ENCODE results near the gene GRXCR2. TPM values are rescaled to one million over a fixed set of nuclear protein-coding genes. Genes with fewer than 3 reads are reported as not detected.
"Not testable (repeated sequence)": the region's sequence is repeated elsewhere in the genome, so short reads cannot be mapped to it uniquely, and the experiment has no call there.

GRXCR2 gene
- not detected for total RNA-seq

- DNase-seq, result no peak
These were observed at the start of gene GRXCR2 for GRCh38 chr5:145872914-145873313. Gene GRXCR2 (minus strand): TSS chr5:145873014. CDS start chr5:145872968, 46 bp downstream.

GRCh38 chr5:145922059-145922458 lies 49.2 kb upstream of the GRXCR2 start:
- no peak for DNase-seq

GRCh38 chr5:145921211-145921610 lies 48.4 kb upstream of the GRXCR2 start:
- no peak for DNase-seq

DNA sequence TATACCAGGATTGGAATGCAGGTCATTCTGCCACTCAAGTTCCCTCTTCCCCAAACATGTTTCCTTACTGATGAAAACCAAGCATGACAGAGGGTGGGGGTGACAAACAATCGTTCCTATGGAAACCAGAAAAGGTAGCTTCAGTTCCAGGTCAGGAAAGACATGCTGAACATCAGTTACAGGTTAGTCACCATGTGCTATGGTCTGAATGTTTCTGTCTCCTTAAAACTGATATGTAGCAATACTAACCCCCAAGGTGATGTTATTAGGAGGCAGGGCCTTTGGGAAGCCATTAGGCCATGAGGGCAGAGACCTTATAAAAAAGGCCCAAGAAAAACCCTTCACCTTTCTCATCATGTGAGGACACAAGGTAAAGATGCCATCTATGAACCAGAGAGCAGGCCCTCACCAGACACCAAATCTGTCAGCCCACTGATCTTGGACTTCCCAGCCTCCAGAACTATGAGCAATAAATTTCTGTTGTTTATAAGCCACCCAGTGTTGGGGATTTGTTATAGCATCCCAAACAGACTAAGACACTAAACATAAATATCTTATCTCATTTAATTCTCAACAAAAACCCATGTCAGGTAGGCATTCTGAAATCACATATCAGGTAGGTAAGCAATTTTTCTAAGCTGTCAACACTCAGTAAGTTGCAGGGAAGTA lies 47.9 kb upstream of the GRXCR2 start:
- DNase-seq, result no peak

GRCh38 chr5:145919413-145919812 lies 46.6 kb upstream of the GRXCR2 start:
- DNase-seq, result no peak

GRCh38 chr5:145918397-145918796 lies 45.6 kb upstream of the GRXCR2 start:
- no peak for DNase-seq

GRCh38 chr5:145917288-145917687 lies 44.5 kb upstream of the GRXCR2 start:
- no peak for DNase-seq

DNA sequence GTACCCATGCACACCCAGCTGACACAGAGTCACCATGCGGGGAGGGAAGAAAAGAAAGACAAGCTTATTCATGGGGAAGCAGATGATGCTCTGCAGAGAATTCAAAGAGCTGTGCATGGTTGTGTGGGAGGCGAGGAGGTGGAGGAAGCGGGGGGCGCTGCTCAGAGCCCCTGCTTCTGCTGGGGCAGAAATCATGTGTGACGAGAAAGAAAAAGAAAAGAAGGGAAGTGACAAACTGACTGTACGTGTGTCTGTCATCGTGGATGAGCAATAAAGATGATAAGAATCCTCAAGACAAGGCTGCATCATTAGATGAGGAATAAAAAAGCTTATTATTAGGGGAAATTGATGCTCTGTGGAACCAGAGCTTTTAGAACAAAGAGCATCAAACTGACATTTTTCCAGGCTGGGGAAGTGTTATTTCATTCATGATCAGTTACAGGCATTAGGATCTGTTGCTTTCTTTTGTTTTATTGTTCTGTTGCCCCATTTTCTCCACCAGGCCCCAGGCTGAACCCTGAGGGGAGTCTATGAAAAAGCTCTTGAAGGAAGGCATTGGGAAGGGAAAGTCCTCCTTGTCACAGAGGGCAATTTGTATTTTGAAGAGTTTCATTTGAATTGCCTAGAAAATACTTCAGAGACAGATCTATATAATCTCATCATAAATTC lies 43.3 kb upstream of the GRXCR2 start:
- no peak for DNase-seq

- no peak for DNase-seq
These were observed 40.9 kb upstream of the GRXCR2 start for GRCh38 chr5:145913701-145914100.

GRCh38 chr5:145912594-145912993 lies 39.8 kb upstream of the GRXCR2 start:
- no peak for DNase-seq

- DNase-seq, result no peak
These were observed 39.2 kb upstream of the GRXCR2 start for GRCh38 chr5:145912019-145912418.

GRCh38 chr5:145911164-145911563 lies 38.4 kb upstream of the GRXCR2 start:
- no peak for DNase-seq

GRCh38 chr5:145908206-145908960 lies 35.6 kb upstream of the GRXCR2 start:
- DNase-seq, result no peak

DNA sequence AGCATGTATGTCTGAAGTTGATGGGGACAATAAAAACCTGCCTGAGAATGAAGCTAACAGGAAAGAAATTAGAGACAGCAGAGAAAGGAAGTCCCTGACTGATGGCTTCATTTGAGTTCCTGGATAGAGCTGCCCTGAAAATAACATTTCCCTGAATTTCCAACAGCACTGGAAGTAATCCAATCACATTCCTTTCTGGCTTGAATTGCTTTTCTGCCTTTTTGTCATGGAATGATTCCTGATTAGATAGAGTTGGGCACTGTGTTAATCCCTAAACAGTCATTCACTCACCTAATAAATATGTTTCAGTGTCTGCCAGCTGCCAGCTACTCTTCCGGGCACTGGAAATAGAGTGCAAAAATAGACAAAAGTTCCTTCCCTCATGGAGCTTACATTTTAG lies 33.6 kb upstream of the GRXCR2 start:
- no peak for DNase-seq

GRCh38 chr5:145904743-145905142 lies 31.9 kb upstream of the GRXCR2 start:
- DNase-seq, result no peak

GRCh38 chr5:145903867-145904266 lies 31.1 kb upstream of the GRXCR2 start:
- DNase-seq, result no peak

DNA sequence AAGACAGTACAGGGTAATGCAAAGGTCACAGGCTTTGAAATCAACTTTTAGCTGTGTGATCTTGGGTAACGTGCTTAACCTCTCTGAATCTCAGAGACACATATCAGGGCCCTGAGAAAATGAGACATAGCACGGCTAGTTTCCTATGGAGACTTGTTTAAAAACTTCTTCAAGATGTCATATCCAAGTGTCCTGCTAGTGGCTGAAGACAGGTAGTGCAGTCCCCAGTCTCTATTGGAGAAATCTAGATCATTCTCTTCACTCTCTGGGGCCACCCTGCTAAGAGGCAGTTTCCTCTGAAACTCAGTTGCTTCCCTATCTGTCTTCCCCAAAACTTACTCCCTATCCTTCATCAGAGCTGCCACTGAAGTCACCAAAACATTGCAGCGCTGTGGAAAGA lies 30.3 kb upstream of the GRXCR2 start:
- no peak for DNase-seq

DNA sequence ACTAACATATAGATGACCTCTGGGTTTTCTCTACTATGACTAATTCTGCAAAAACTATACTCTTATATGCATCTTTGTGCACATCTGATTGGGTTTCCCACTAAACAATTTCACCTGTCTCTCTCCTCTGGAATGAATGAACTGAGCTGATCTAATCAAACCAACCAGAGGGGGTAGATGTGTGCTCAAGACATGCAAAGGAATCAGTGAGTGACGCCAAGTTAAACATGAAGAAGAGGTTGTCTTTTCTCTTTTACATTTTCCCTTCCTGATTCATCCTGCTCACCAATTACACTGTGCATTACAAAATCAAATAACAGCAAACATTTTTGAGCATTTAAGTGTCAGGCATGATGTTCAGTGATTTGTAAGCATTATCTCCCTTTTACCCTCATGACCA lies 29.6 kb upstream of the GRXCR2 start:
- DNase-seq, result no peak

DNA sequence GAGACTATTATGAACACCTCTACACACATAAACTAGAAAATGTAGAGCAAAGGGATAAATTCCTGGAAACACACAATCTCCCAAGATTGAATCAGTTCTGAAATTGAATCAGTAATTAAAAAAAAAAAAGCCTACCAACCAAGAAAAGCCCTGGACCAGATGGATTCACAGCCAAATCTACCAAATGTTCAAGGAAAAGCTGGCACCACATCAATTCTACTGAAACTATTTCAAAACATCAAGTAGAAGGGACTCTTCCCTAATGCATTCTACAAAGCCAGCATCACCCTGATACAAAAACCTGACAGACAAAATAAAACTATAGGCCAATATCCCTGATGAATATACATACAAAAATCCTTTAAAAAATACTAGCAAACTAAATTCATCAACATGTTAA lies 25.4 kb upstream of the GRXCR2 start:
- DNase-seq, result no peak

- DNase-seq, result not testable (repeated sequence)
These were observed 18.6 kb upstream of the GRXCR2 start for GRCh38 chr5:145891378-145891777.

- no peak for DNase-seq
These were observed 16.8 kb upstream of the GRXCR2 start for GRCh38 chr5:145889611-145890010.

- no peak for DNase-seq
These were observed 15.3 kb upstream of the GRXCR2 start for GRCh38 chr5:145887976-145888574.

DNA sequence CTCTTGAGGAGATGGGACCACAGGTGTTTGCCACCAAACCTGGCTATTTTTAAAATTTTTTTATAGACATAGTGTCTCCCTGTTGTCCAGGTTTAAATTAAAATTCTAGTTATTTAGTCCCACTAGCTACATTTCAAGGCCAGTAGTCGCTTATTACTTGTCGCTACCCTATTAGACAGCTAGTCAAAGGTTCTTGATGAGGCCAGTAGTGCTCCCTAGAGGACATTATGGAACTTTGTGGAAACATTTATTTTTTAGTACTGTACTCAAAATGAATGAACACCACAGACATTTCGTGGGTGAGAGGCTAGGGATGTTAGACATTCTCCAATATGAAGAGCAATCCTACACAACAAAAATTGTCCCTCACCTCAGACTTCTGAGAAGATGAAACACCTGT lies 14.4 kb upstream of the GRXCR2 start:
- DNase-seq, result no peak

- no peak for DNase-seq
These were observed 2.0 kb upstream of the GRXCR2 start for GRCh38 chr5:145874765-145875164.
